Right hindlimb (tissue), 1 donor: ENCODE results near the gene STAM.

ENCODE experiments used
- DNase-seq: peaks from one replicate; pipeline ENCODE4 v3.0.0-alpha.2; 2018

STAM gene

GRCh38 chr10:17648243-17649035, 4.5 kb downstream of the STAM start:
- DNase-seq, result no peak

DNA sequence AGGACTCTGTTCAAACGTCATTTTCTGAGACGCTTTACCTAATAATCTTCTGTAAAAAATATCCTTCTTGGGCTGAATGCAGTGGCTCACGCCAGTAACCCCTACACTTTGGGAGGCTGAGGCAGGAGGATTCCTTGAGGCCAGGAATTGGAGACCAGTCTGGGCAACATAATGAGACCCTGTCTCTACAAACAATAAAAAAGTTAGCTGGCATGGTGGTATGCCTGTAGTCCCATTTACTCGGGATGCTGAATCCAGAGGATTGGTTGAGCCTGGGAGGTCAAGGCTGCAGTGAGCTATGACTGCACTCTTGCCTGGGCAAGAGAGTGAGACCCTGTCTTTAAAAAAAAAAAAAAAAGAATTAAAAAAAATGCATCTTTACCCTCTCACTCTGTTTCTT, 5.1 kb downstream of the STAM start:
- DNase-seq, result no peak

GRCh38 chr10:17649836-17650235, 5.9 kb downstream of the STAM start:
- DNase-seq, result no peak

GRCh38 chr10:17650416-17650815, 6.5 kb downstream of the STAM start:
- no peak for DNase-seq

- DNase-seq, result no peak
Observed at GRCh38 chr10:17651896-17652295, 7.9 kb downstream of the STAM start.

GRCh38 chr10:17652585-17652984, 8.6 kb downstream of the STAM start:
- DNase-seq, result no peak

DNA sequence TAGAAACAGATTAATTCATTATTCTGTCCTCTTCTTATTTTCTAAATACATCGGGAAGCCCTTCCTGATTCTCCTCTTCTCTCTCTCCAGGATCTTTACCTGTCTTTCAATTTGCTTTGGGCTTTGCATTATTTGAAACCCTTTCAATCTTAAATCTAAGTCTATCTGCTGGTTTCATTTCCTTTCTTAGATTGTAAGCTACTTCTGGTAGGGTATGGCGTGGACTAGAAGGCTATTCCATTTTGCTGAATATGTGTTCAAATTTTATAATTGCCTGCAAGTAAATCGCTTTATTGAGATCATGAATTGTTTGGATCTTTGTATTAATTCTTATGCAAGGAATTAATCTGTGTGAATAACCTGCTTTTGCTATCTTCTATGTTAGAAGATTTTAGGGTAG, 11.1 kb downstream of the STAM start:
- DNase-seq, result no peak

DNA sequence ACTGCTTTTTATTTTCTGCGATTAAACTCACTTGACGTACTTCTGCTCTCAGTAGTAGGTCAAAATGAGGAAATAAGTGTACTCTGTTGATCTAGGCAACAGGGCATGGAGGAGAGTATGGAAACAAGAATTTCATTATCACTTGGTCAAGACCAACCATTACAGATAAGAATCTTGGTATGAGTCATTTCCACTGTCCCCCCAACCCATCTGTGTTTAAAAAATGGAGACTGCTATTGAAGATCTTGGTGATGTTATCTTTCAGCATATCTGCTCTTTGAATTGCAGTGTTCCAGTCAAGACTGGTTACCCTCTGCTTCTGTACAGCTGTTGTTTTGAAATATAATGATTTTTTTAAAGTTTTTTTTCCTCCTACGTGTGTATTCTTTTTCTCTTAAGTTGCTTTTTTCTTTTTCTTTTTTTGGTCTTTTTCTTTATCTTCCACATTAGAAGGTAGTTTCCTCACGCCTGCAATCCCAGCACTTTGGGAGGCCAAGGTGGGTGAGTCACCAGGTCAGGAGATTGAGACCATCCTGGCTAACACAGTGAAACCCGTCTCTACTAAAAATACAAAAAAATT, 11.7 kb downstream of the STAM start:
- DNase-seq, result no peak

GRCh38 chr10:17657103-17657500, 13.2 kb downstream of the STAM start:
- no peak for DNase-seq

DNA sequence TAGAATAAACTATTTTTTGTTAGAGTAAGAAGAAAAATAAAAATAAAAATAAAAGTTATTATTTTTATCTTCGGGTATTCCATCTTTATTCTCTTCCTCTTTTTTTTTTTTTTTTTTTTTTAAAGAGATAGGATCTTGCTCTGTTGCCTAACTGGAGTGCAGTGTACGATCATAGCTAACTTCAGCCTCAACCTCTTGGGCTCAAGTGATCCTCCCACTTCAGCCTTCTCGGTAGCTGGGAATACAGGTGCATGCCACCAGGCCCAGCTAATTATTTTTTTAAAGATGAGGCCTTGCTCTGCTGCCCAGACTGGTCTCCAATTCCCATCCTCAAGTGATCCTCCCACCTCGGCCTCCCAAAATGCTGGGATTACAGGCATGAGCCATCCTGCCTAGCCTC, 15.4 kb downstream of the STAM start:
- DNase-seq, result no peak

DNA sequence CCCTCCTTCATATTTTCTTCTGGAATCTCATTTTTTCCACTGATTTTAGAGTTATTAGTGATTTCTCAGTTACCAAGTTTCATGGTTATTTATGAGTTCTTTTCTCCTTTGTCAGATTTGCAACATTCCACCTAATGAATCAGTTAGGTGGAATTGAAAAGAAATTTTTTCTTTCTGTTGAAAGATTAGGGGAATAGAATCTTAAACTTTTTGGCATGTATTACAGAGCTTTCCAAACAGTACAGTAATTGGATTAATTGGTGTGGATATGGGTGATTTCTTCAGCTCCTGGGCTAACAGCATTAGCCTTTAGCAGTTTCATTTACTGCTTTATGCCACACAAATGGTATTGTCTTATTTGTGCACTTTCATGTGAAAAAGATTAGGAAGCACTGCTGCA, 17.0 kb downstream of the STAM start:
- DNase-seq, result no peak

DNA sequence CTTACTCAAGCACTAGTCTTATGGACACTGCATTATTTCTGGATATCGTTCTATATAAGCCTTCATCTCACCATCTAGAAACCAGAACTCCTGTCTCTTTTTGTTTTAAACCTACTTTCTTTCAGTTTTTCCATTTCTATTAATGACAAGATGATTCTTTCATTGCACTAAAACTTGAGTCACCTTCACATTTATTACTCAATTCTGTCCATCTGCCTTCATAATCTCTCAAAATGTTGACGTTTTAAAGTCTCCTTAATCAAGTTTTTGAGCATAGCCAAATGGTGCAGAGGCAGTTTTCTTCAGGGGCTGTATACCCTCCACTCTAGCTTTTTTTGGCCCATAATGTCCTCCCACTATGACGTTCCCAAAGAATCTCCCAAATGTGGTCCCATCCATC, 17.6 kb downstream of the STAM start:
- DNase-seq, result no peak

DNA sequence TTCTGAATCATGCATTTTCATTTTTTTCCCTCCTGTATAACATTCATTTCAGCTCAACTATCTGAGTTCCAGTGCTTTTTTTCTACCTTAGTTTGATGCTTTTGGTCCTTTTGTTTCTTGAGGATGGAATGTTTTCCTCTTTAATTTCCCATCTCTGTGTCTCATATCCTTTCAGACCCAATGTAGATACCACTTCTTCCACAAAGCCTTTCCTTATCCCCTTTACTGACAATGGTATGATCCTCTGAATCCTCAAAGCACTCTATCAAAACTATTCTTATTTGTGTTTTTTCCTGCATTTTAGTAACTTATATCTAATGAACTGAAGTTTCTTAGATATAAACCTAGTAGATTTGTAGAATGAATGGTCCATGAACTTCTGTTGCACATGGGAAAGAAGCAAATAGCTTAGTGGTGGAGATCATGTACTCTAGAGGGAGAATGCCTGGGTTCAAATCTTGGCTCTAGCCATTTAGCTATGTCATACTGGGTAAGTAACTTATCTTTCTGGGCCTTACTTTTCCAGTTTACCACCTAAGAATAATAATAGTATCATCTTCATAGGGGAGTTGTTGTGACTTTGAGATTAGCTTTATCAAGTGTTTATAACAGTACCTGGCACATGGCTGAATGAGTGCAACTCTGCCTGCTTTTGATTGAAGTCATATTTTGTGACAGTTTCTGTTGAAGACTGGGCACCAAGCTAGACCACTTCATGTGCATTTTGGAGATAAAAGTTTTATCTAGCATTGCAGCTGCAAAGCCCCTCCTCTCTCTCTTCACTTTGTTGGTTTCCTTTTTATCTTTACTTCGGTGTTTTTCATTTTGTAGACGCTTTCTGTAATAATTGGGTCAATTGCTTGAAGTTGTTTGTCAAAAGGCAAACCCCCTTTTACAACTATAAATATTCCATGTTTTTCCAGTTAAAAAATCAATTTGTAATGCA, 18.5 kb downstream of the STAM start:
- no peak for DNase-seq

GRCh38 chr10:17663450-17663849, 19.5 kb downstream of the STAM start:
- DNase-seq, result no peak

- no peak for DNase-seq
Observed at GRCh38 chr10:17665747-17666146, 21.8 kb downstream of the STAM start.

DNA sequence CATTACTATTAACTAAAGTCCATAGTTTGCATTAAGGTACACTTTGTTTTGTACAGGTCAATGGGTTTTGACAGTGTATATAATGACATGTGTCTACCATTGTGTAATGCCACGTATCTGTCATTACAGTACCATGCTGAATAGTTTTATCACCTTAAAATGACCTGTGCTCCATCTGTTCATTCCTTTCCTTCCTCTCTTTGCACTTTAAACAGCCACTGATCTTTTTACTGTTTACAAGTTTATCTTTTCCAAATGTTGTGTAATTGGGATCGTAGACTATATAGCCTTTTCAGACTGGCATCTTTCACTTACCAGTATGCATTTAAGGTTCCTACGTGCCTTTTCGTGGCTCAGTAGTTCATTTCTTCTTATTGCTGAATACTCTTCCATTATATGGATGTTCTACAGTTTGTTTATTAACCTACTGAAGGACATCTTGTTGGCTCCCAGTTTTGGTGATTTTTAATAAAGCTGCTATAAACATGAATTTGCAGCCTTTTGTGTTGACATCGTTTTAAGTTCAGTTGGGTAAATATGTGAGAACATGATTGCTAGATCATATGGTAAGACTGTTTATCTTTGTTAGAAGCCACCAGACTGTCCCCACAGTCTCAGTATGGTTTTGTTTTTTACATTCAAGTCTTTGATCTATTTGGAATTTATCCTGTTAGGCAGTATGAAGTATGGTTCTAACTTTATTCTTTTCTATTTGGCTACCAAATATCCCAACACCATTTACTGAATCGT, 24.7 kb downstream of the STAM start:
- DNase-seq, result no peak

DNA sequence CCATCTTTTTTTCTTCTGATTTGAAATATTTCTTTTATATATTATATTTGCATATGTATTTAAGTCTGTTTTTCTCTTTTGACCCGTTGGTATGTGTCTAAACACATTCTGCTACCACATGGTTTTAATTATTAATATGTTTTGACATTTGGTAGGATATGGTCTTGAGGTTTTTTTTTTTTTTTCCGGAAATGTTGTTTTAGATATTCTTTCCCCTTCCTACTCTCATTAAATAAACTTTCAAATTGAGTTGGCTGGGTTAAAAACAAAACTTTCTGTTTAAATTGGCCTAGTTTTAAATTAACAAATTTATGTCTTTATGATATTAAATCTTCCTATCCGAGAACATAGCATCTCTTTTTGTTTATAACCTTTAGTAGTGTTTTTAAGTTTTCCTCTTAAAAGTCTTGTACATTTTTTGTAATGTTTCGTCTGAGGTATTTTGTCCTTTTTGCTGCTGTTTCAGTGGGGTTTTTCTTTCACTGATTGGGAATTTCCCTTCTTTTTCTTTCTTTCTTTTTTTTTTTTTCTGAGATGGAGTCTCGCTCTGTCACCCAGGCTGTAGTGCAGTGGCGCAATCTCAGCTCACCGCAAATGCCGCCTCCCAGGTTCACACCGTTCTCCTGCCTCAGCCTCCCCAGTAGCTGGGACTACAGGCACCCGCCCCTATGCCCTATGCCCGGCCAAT, 25.4 kb downstream of the STAM start:
- no peak for DNase-seq

DNA sequence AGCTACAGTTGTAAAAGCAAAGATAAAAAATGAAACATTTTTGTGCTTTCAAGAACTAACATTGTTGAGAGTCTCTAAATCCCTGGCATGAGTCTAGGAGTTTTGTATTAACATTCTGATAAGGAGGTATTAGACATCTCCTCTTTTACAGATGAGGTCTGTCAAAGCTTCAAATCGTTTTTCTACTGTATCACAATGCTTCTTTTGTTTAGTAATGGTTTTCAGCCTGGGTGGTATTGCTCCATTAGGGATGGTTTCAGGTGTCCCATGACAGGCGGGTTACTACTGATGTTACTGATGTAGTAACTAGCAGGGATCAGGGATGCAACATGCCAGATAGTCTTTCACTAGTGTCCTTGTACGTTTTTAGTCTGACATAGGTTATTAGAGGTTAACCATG, 27.4 kb downstream of the STAM start:
- no peak for DNase-seq

- DNase-seq, result no peak
Observed at GRCh38 chr10:17673471-17674061, 29.6 kb downstream of the STAM start.

DNA sequence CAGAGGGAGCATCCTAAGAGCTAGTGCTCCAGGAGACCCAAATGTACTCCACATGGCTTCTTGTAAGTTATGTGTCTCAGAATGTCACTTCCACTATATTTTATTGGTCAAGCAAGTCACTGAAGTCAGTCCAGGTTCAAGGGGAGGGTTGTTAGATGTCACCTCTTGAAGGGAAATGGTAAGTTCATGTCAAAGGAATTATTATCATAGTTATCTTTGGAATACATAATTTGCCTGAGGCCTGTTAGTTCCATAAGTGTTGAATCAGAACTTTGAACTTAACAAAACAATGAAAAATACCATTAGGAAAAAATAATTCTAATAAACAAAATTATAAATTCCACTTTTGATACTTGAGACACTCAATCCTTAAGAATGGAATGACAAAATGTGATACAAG, 30.6 kb downstream of the STAM start:
- DNase-seq, result no peak

DNA sequence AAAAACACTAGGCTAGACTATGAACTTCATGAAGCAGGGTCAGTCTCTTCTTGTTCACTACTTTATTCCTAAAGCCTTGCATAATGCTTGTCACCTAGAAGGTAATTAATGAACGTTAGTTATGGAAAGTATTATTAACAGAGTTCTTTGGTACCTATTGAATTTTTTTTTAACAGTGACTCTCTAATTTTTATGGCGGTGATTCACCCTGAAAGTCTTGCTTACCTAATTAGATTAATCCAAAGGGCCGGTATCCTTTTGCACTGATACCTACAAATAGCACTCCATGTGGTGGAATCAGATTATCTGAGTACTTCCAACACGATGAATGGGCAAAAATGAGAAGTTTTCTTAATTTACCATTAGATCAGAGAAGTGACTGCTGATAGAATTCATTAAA, 31.7 kb downstream of the STAM start:
- no peak for DNase-seq

DNA sequence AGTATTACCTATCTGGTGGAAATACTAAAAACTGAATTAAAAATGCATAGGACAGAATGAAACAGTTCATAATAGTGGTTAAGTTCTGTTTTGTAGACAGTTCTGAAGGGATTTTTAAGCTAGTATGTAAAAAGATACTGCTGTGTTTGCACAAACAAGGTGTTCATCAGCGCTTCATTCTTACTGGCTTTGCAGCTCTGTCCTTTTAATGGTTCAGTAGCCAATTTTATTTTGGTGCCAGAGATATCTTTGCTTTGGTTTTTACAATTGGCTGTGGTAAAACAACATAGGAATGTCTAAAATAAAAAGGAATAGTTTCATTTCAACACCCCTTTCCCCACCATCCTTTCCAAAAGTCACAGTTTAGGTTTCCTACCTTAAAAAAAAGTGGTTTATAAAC, 33.0 kb downstream of the STAM start:
- no peak for DNase-seq
